LNCAP (cell line): Measurements from ENCODE around the gene DUOXA2.

ENCODE experiments used
- TF ChIP-seq, protein P1 (sequence below): fragments of 450-650 bp; IDR thresholded peaks from 2 replicates; pipeline ENCODE4 v1.5.1; 2017; ENCODE audit warnings: mild to moderate bottlenecking

The DUOXA2 gene

DNA sequence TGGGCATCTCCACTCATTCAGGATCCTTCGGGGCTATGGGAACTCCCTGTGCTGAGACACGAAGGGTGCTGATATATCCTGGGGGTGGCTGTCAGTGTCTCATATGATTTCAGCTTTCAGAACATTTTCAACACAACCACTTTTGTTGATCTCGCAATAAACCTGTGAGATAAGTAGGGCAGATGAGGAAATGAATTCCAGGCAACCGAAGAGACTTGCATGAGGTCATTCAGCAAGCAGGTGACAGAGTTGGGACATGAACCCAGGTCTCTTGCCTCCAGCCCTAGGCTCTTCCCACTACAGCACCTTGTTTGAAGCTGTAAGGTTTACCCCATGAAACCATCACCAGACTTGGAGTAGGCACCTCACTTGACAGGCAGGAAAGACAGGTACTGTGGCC lies 32.3 kb downstream of the DUOXA2 start:
- TF ChIP-seq, protein P1, sequence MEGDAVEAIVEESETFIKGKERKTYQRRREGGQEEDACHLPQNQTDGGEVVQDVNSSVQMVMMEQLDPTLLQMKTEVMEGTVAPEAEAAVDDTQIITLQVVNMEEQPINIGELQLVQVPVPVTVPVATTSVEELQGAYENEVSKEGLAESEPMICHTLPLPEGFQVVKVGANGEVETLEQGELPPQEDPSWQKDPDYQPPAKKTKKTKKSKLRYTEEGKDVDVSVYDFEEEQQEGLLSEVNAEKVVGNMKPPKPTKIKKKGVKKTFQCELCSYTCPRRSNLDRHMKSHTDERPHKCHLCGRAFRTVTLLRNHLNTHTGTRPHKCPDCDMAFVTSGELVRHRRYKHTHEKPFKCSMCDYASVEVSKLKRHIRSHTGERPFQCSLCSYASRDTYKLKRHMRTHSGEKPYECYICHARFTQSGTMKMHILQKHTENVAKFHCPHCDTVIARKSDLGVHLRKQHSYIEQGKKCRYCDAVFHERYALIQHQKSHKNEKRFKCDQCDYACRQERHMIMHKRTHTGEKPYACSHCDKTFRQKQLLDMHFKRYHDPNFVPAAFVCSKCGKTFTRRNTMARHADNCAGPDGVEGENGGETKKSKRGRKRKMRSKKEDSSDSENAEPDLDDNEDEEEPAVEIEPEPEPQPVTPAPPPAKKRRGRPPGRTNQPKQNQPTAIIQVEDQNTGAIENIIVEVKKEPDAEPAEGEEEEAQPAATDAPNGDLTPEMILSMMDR: no peak

DNA sequence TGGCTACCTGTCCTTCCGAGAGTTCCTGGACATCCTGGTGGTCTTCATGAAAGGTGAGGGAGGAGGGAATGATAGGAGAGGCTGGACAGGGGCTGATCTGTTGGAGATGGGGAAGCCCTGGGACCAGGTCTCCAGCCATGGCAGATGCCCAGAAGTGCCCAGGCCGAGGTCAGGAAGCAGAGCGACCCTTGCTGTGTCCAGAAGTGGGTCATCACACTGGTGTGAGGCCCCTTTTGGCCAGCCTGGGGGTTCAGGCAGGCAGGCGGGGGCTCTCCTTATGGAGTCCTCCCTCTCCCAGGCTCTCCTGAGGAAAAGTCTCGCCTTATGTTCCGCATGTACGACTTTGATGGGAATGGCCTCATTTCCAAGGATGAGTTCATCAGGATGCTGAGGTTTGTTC lies 33.5 kb downstream of the DUOXA2 start:
- TF ChIP-seq, protein P1: no peak

DNA sequence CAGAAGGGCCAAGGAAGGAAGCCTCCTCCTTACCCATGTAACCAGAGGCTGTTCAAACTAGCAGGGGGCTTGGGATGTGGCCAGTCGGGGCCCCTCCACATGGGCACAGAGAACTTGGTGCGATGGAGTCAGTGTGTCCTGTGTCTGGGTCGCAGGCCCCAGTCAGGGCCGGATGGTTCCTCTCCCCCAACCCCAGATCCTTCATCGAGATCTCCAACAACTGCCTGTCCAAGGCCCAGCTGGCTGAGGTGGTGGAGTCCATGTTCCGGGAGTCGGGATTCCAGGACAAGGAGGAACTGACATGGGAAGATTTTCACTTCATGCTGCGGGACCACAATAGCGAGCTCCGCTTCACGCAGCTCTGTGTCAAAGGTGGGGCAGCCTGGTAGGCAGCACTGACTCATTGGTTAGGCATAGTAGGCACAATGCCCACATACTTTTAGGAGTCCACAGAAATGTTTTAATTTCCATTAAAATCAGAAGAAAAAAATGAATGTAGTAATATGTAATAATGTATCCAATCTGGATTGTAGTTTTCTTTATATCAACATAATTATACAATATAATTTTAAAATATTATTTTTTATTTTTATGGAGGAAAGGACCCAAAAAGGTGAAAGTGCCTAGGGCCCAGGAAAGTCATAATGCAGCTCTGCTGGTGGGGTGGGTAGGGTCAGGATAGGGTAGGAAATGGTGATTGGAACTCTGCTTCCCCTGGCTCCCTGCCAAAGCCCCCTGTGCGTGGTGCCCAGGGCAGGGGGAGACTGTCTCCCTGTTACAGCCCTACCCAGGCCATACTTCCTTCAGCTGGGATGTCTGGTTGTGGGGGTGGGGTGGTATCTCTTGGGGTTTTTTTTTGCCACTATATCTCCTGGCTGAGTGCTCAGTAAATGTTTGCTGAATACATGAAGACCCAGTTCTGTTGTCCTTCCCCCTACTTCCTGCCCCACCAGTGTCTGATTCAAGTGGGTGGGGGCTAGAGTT lies 34.2 kb downstream of the DUOXA2 start:
- TF ChIP-seq, protein P1: no peak

DNA sequence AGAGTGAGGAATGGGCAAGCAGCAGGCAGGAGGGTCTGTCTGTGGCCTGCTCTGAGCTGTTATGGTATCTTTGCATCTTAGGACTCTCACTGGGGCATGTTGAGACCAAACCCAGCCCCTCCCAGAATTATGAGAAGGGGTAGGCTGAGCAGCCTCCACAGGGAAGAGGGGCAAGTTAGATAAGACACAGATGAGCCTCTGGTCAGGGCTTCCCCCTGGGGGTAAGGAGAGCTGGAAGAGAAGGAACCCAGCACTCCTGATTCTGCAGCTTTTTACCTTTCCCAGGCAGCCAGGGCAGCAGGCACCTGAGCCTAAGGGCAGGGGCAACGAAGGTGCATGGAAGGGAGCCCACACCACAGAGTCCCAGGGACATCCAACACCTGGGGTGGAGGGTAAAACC lies 34.9 kb downstream of the DUOXA2 start:
- TF ChIP-seq, protein P1: no peak

DNA sequence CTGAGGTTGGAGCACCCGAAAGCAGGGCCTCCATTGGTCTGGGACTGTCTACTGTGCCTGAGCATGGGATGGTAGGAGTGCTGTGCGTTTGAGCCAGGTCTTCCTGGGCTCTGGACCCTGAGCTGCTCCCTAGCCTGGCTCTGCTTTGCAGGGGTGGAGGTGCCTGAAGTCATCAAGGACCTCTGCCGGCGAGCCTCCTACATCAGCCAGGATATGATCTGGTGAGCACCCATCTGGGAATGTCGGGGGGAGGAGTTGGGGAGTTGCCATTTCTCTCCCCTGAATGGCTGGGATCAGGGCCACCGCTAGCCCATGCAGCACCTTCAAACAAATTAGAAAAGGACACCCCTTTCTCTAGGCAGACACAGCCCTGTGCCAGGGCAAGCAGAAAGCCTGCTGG lies 36.4 kb downstream of the DUOXA2 start:
- TF ChIP-seq, protein P1: no peak

DNA sequence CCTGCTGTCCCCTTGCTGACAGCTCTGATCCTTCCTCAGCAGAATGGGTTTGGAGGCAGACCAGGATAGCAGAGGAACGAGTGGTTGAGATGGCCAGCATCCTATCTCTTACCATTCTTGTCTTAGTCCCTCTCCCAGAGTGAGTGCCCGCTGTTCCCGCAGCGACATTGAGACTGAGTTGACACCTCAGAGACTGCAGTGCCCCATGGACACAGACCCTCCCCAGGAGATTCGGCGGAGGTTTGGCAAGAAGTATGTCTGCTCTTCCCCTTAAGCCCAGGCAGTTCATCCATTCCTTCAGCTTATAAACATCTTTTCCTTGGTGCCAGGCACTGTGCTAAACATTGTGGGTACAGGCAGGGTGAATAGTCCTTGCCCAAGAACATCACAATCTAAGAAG lies 36.9 kb downstream of the DUOXA2 start:
- TF ChIP-seq, protein P1: no peak

DNA sequence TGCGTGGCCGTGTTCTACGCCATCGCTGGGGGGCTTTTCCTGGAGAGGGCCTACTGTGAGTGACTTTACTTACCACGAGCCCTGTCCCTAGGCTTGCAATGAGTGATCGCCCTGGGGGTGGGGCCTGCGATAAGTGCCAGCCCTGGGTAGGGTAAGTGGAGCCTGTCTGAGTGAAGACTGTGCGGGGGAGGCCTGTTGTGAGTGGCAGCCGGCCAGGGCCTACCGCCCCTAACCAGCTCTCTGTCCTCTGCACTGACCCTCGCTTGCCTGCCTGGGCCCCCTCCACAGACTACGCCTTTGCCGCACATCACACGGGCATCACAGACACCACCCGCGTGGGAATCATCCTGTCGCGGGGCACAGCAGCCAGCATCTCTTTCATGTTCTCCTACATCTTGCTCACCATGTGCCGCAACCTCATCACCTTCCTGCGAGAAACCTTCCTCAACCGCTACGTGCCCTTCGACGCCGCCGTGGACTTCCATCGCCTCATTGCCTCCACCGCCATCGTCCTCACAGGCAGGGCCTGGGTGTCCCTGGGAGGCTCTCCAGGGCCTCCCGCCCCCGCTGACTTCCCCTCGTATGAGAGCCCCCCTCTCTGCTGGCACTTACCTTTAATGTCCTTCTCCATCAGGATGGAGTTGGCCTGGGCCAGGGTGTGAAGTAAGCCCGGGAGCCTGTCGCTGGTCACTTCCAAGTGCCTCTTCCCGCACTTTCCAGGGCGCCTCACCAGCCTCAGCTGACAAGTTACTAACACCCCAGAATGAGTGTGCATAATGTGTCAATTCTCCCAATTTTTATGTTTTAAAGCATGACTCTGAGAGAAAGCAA lies 38.1 kb downstream of the DUOXA2 start:
- TF ChIP-seq, protein P1: no peak
